Measurements from ENCODE around the gene SRGAP1. TPM values are rescaled to one million over a fixed set of nuclear protein-coding genes. Genes with fewer than 3 reads are reported as not detected.
A peak's percentile ranks its signal among the peaks of the same experiment; 100 is the strongest.

The SRGAP1 gene
- total RNA-seq, 1 donor from 2014 or later, result 49.3 TPM

DNA sequence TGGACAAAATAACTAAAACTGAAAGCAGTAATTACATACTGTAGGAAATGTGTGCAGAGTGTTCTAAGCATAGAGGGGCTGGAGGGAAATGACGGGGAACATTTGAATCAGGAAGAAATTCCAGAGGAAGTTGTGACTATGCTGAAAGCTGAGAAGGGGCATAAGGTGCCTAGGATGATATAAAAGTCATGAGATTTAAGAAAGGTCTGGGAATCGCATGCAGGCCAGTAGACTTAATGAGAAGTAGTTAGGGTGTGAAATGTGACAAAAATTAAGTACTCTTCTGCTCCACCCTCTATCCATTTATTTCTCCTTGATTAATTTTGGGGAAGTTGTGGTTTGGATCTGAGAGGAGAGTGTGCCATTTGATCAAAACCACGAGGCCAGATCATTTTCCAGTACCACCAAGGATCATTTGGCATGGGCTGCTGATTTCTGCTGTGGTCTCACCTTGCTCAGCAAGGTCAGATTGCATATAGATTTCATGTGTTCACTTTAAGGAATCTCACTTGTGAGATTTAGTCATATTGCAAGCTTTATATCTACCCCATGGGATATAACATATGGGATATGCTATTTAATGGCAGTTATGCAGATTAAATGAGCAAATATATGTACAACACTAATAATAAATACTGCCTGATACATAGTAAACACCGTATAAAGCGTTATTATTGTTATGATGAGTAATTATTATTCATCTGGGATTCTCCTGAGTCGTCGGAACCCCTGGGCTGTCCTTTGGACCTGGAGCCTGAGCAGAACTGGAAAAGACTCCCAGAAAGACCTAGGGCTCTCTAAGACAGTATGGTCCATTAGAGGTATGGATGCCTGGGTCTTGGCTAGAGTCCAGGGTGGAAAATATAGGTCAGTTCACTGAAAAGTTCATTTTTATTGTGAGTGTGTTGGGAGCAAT, 72.3 kb downstream of the SRGAP1 start:
- H3K27ac Mint-ChIP-seq (ENCODE audit: unreplicated experiment), result peak overlapping the region; percentile 42
- no peak for DNase-seq (ENCODE audit: low spot score)
- no peak overlapping the region for H3K4me3 Mint-ChIP-seq (ENCODE audit: unreplicated experiment)
- H3K36me3 Mint-ChIP-seq (ENCODE audit: low read depth, unreplicated experiment), result no peaks in the 10 kb centered on the region
- TF ChIP-seq, protein P1, sequence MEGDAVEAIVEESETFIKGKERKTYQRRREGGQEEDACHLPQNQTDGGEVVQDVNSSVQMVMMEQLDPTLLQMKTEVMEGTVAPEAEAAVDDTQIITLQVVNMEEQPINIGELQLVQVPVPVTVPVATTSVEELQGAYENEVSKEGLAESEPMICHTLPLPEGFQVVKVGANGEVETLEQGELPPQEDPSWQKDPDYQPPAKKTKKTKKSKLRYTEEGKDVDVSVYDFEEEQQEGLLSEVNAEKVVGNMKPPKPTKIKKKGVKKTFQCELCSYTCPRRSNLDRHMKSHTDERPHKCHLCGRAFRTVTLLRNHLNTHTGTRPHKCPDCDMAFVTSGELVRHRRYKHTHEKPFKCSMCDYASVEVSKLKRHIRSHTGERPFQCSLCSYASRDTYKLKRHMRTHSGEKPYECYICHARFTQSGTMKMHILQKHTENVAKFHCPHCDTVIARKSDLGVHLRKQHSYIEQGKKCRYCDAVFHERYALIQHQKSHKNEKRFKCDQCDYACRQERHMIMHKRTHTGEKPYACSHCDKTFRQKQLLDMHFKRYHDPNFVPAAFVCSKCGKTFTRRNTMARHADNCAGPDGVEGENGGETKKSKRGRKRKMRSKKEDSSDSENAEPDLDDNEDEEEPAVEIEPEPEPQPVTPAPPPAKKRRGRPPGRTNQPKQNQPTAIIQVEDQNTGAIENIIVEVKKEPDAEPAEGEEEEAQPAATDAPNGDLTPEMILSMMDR (IDR thresholded peaks at IDR 0.05; ENCODE audit: unreplicated experiment), result no peak
- H3K27me3 Mint-ChIP-seq (ENCODE audit: unreplicated experiment), result peaks cover 3% of the 10 kb centered on the region
- H3K9me3 Mint-ChIP-seq (ENCODE audit: unreplicated experiment), result no peaks in the 10 kb centered on the region
- H3K4me1 Mint-ChIP-seq (ENCODE audit: unreplicated experiment), result peaks cover 37% of the 10 kb centered on the region

DNA sequence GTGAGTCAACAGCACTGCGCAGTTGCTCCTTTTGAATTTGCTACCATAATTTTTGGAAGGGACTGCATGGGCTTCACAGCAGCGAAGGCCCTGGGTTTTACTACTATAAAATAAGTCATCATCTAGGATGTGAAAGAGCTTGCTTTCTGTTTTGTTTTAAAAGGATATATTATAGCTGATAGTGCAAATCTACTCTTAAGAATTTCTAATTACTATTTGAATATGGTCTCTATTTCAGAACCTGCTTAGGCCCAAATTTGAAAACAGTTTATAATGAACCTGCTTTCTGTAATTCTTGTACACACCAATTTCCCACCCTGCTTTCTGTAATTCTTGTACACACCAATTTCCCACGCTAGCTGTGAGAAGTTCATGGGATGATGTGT, 73.0 kb downstream of the SRGAP1 start:
- H3K36me3 Mint-ChIP-seq (ENCODE audit: low read depth, unreplicated experiment), result no peaks in the 10 kb centered on the region
- no peak overlapping the region for H3K27ac Mint-ChIP-seq (ENCODE audit: unreplicated experiment)
- DNase-seq (ENCODE audit: low spot score), result no peak
- TF ChIP-seq, protein P1 (IDR thresholded peaks at IDR 0.05; ENCODE audit: unreplicated experiment), result no peak
- no peak overlapping the region for H3K4me3 Mint-ChIP-seq (ENCODE audit: unreplicated experiment)
- H3K4me1 Mint-ChIP-seq (ENCODE audit: unreplicated experiment), result peaks cover 34% of the 10 kb centered on the region
- H3K9me3 Mint-ChIP-seq (ENCODE audit: unreplicated experiment), result no peaks in the 10 kb centered on the region
- peaks cover 3% of the 10 kb centered on the region for H3K27me3 Mint-ChIP-seq (ENCODE audit: unreplicated experiment)

DNA sequence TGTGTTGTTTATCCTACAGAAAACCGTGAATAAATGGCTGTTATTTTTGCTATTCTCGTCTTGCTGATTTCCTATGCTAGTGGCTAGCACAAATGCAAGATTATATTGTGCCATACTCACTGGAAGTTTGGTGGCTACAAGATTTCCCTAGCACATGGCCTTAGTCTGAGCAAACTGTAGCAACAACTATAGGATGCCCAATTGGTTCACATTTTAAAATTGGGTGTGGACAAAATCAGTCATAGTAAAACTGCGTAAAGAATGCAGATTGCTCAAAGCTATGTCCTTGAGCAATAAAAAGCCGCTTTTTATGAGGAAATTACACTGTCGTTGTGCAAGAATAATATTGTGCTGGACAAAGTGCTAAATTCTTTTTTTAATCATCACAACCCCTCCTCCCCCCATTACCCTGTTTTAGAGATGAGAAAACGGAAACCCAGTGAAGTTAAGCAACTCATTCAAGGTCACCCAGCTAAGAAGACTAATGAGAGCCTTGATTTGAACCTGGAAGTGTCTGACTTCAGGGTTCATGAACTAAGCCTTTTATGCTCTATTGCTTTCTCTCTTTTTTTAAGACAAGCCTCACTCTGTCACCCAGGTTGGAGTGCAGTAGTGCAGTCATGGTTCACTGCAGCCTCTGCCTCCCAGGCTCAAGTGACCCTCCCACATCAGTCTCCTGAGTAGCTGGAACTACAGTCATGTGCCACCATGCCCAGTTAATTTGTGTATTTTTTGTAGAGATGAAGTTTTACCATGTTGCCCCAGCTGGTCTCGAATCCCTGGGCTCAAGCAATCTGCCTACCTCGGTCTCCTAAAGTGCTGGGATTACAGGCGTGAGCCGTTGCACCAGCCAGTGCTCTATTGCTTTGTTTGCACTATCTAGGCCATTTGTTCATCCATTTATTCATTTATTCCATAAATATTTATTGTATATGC, 73.6 kb downstream of the SRGAP1 start:
- H3K4me3 Mint-ChIP-seq (ENCODE audit: unreplicated experiment), result no peak overlapping the region
- TF ChIP-seq, protein P1 (IDR thresholded peaks at IDR 0.05; ENCODE audit: unreplicated experiment), result no peak
- peak overlapping the region; percentile 9 for H3K27ac Mint-ChIP-seq (ENCODE audit: unreplicated experiment)
- H3K9me3 Mint-ChIP-seq (ENCODE audit: unreplicated experiment), result no peaks in the 10 kb centered on the region
- H3K36me3 Mint-ChIP-seq (ENCODE audit: low read depth, unreplicated experiment), result no peaks in the 10 kb centered on the region
- H3K4me1 Mint-ChIP-seq (ENCODE audit: unreplicated experiment), result peaks cover 32% of the 10 kb centered on the region
- peaks cover 2% of the 10 kb centered on the region for H3K27me3 Mint-ChIP-seq (ENCODE audit: unreplicated experiment)
- no peak for DNase-seq (ENCODE audit: low spot score)

DNA sequence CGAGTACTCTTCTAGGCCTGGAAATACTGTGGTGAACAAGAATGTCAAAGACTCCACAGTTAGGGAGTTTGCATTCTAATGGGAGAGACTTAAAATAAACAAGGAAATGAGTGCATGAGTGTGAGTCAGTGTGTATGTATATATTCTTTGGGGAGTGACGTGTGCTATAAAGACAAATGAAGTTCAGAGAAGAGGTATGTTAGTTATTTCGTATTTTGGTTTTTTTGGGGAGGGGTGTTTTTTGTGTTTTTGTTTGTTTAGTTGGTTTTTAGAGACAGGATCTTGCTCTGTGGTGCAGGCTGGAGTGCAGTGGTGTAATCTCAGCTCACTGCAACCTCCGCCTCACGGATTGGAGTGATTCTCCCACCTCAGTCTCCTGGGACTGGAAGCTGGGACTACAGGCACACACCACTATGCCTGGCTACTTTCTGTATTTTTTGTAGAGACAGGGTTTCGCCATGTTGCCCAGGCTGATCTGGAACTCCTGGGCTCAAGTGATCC, 74.3 kb downstream of the SRGAP1 start:
- H3K27ac Mint-ChIP-seq (ENCODE audit: unreplicated experiment), result no peak overlapping the region
- H3K4me1 Mint-ChIP-seq (ENCODE audit: unreplicated experiment), result peaks cover 32% of the 10 kb centered on the region
- H3K4me3 Mint-ChIP-seq (ENCODE audit: unreplicated experiment), result no peak overlapping the region
- H3K27me3 Mint-ChIP-seq (ENCODE audit: unreplicated experiment), result peaks cover 2% of the 10 kb centered on the region
- no peaks in the 10 kb centered on the region for H3K36me3 Mint-ChIP-seq (ENCODE audit: low read depth, unreplicated experiment)
- H3K9me3 Mint-ChIP-seq (ENCODE audit: unreplicated experiment), result no peaks in the 10 kb centered on the region
- DNase-seq (ENCODE audit: low spot score), result no peak
- TF ChIP-seq, protein P1 (IDR thresholded peaks at IDR 0.05; ENCODE audit: unreplicated experiment), result no peak

Measured in endothelial cell (in vitro differentiated cells).